ENCODE data around the gene RAB19. TPM values are rescaled to one million over a fixed set of nuclear protein-coding genes. Genes with fewer than 3 reads are reported as not detected.

RAB19 gene
- total and polyA plus RNA-seq, 9 of the 15 experiments (the other 6 are each of a cell fraction or from before 2014, with no cell fraction given) = not detected

GRCh38 chr7:140418653-140419052, 14.8 kb downstream of the RAB19 start (continued):
- no peak for TF ChIP-seq RREB1 (CRISPR knock-in tag; IDR thresholded peaks at IDR 0.05)
- no peak for TF ChIP-seq E2F3 (CRISPR knock-in tag; IDR thresholded peaks at IDR 0.05)
- no peak for TF ChIP-seq C11orf30 (IDR thresholded peaks at IDR 0.05; ENCODE audit: low read depth)
- TF ChIP-seq NCOA1 (IDR thresholded peaks at IDR 0.05; ENCODE audit: low read depth) = no peak
- no peak for TF ChIP-seq RAD51 (IDR thresholded peaks at IDR 0.05; ENCODE audit: borderline replicate concordance, low read depth)

GRCh38 chr7:140421521-140421920, 17.7 kb downstream of the RAB19 start:
- no peak for FAIRE-seq
- TF ChIP-seq OTX1 (CRISPR knock-in tag; IDR thresholded peaks at IDR 0.05) (no peak), BCOR (IDR thresholded peaks at IDR 0.05) (0 out of 2 replicates have a peak, but pooled peaks have one; percentile 12), ZNF121 (CRISPR knock-in tag; conservative IDR thresholded peaks at IDR 0.05) (peak; percentile 87), CBX1 (IDR thresholded peaks at IDR 0.05; ENCODE audit: low read depth) (no peak), GATA2 (CRISPR knock-in tag; IDR thresholded peaks at IDR 0.05) (no peak), ZNF696 (CRISPR knock-in tag; conservative IDR thresholded peaks at IDR 0.05) (no peak), U2AF1 (optimal IDR thresholded peaks at IDR 0.05; ENCODE audit: low read depth, low read length) (no peak), RBM15 (IDR thresholded peaks at IDR 0.05; ENCODE audit: insufficient read depth, low read length) (no peak), KAT7 (CRISPR knock-in tag; IDR thresholded peaks at IDR 0.05; ENCODE audit: borderline replicate concordance) (no peak), GABPA (tag; conservative IDR thresholded peaks at IDR 0.05; ENCODE audit: low read depth) (no peak)
- no peaks in the 10 kb centered on the region for H3K36me3 ChIP-seq (ENCODE audit: control insufficient read depth, insufficient read depth, low read length)
- POLR2A ChIA-PET = no interaction called here
- no peak overlapping the region for H3K9ac ChIP-seq (ENCODE audit: insufficient read depth in 1 of 2, low read depth in 2 of 2, low read length in 2 of 2)
- H3K4me2 ChIP-seq (ENCODE audit: insufficient read depth, low read length) = no peak overlapping the region
- H4K20me1 ChIP-seq (replicated peaks; ENCODE audit: control insufficient read depth, insufficient read depth, low read length) = no peaks in the 10 kb centered on the region
- no peak overlapping the region for H3K27ac ChIP-seq (ENCODE audit: extremely low read depth, low read depth, low read length)
- H3K79me2 ChIP-seq (ENCODE audit: control insufficient read depth, insufficient read depth, low read length) = no peaks in the 10 kb centered on the region
- H3K9me1 ChIP-seq (ENCODE audit: control insufficient read depth, insufficient read depth, low read length) = no peaks in the 10 kb centered on the region
- no peak for ATAC-seq
- H3K9me3 ChIP-seq (replicated peaks; ENCODE audit: control insufficient read depth, insufficient read depth, low read depth, low read length) = no peaks in the 10 kb centered on the region
- peaks cover 28 to 64% of the 10 kb centered on the region in 2 experiments for H3K27me3 ChIP-seq (ENCODE audit: control insufficient read depth in 2 of 2, insufficient read depth in 2 of 2, low read length in 2 of 2)
- peaks cover 0 to 2% of the 10 kb centered on the region in 2 experiments; a peak in 1 of 5 replicates for H3K4me1 ChIP-seq (replicated peaks in 1 of 2; ENCODE audit: control insufficient read depth in 2 of 2, insufficient read depth in 2 of 2, low read length in 2 of 2)
- in situ Hi-C loops (cut with MboI) = no loop called here
- WGBS (ENCODE audit: insufficient coverage, low coverage, missing lambda C conversion rate) = 4% methylated on average over 2 of the region's 2 CpGs
- intact Hi-C loops (cut with micrococcal nuclease) = no loop called here
- CTCF ChIA-PET (ENCODE audit: low intra/inter-chr PET ratio) = no interaction called here
- no peak overlapping the region for H2AFZ ChIP-seq (ENCODE audit: low read depth, low read length)
- H3K4me3 ChIP-seq = no peak overlapping the region
- no TSS peak for BruUV-seq (replicated peaks)
- DNase-seq (ENCODE audit: extremely low read depth in 1 of 4, low spot score in 3 of 4) = no peak
